GM12878 (cell line): ENCODE measurements around the gene TMEM9B. TPM values are rescaled to one million over a fixed set of nuclear protein-coding genes. Genes with fewer than 3 reads are reported as not detected.

Source experiments
- ATAC-seq: fragments of 200-7000 bp; cut with Tn5 transposase; 3 replicates; pipeline ENCODE4 v1.9.1; 2020; ENCODE audit warnings: mild to moderate bottlenecking, moderate library complexity
- BruUV-seq: library from RNA; stranded (reverse); fragments of 400-500 nt; replicated peaks from 2 replicates; lab custom pipeline; 2021; lab: Mats Ljungman, UMichigan
- CTCF ChIA-PET: fragments of 300-600 bp; sonication (Branson Sonifier 250); formaldehyde crosslinking; extraction: SDS; loops from one replicate; lab custom pipeline; 2021; ENCODE audit warnings: inconsistent platforms; lab: Yijun Ruan, JAX
- POLR2A ChIA-PET: fragments of 350-600 bp; formaldehyde crosslinking; extraction: SDS; loops from one replicate; lab custom pipeline; 2021; ENCODE audit warnings: inconsistent platforms; lab: Charles Lee
- RAD21 ChIA-PET: fragments of 300-600 bp; sonication (Branson Sonifier 250); formaldehyde crosslinking; loops from one replicate; lab custom pipeline; 2023; ENCODE audit warnings: antibody characterized with exemption; ENCODE audit not compliant: unreplicated experiment; lab: Charles Lee
- SMC1A ChIA-PET: fragments of 300-600 bp; sonication (Branson Sonifier 250); formaldehyde crosslinking; loops from one replicate; lab custom pipeline; 2023; ENCODE audit not compliant: unreplicated experiment, uncharacterized antibody; lab: Charles Lee
- DNase-seq: peaks from one replicate; pipeline ENCODE4 v3.0.0-alpha.2; 2011; ENCODE audit warnings: low read depth, low spot score
- FAIRE-seq: peaks from 3 replicates; lab custom pipeline; 2011; peaks lifted over from hg19 to GRCh38; lab: Jason Lieb, UNC
- H2AFZ ChIP-seq: 2 replicates; pipeline ENCODE4 v1.6.0; 2011; ENCODE audit warnings: low read depth, low read length, control low read depth; ENCODE audit not compliant: control insufficient read depth
- H3K27ac ChIP-seq: 2 replicates; pipeline ENCODE4 v1.5.1; 2011; ENCODE audit warnings: control low read depth; ENCODE audit not compliant: control insufficient read depth, insufficient read depth
- H3K27me3 ChIP-seq, 2 experiments: replicated peaks in 1 of 2; 2 replicates each; pipeline versions ENCODE4 v1.6.0 to v1.6.1; 2011; ENCODE audit warnings: low read length in 1 of 2; ENCODE audit not compliant: control insufficient read depth in 2 of 2, insufficient read depth in 2 of 2
- H3K36me3 ChIP-seq, 2 experiments: 2 replicates each; pipeline ENCODE4 v1.5.1; 2011; ENCODE audit warnings: low read length in 1 of 2; ENCODE audit not compliant: control insufficient read depth in 2 of 2, insufficient read depth in 2 of 2
- H3K4me1 ChIP-seq: 2 replicates; pipeline ENCODE4 v1.6.1; 2011; ENCODE audit warnings: mild to moderate bottlenecking, low read length, moderate library complexity, mixed read lengths; ENCODE audit not compliant: control insufficient read depth, insufficient read depth
- H3K4me2 ChIP-seq: 2 replicates; pipeline ENCODE4 v1.6.0; 2011; ENCODE audit warnings: control low read depth; ENCODE audit not compliant: control insufficient read depth, insufficient read depth
- H3K4me3 ChIP-seq: fragments of 200-600 bp; sonication (generic); 2 replicates; pipeline ENCODE4 v1.5.1; 2016
- H3K79me2 ChIP-seq: 2 replicates; pipeline ENCODE4 v1.6.0; 2011; ENCODE audit warnings: low read length; ENCODE audit not compliant: control insufficient read depth, insufficient read depth
- H3K9ac ChIP-seq: 2 replicates; pipeline ENCODE4 v1.8.0; 2011; ENCODE audit warnings: low read length, control low read depth, mixed read lengths; ENCODE audit not compliant: control insufficient read depth, insufficient read depth
- H3K9me3 ChIP-seq: replicated peaks from 3 replicates; pipeline ENCODE4 v1.5.1; 2011; ENCODE audit warnings: mild to moderate bottlenecking, low read length; ENCODE audit not compliant: control insufficient read depth, insufficient read depth
- H4K20me1 ChIP-seq: 2 replicates; pipeline ENCODE4 v1.6.0; 2011; ENCODE audit not compliant: control insufficient read depth, insufficient read depth
- CREM ChIP-seq: IDR thresholded peaks from 2 replicates; pipeline ENCODE4 v1.6.1; 2014; ENCODE audit warnings: antibody characterized with exemption, low read depth
- HDAC2 ChIP-seq: fragments of 200-600 bp; sonication (generic); IDR thresholded peaks from 2 replicates; pipeline ENCODE4 v1.6.1; 2017
- IKZF1 ChIP-seq: fragments of 450-650 bp; conservative IDR thresholded peaks from 2 replicates; pipeline ENCODE4 v1.6.1; 2017; ENCODE audit warnings: antibody characterized with exemption, mild to moderate bottlenecking
- MYC ChIP-seq: IDR thresholded peaks from 2 replicates; pipeline ENCODE4 v1.6.1; 2011; ENCODE audit warnings: mild to moderate bottlenecking, low read length, moderate library complexity, inconsistent platforms; ENCODE audit not compliant: insufficient read depth, insufficient replicate concordance, insufficient read length, severe bottlenecking
- NFXL1 ChIP-seq: fragments of 450-650 bp; IDR thresholded peaks from 2 replicates; pipeline ENCODE4 v1.6.1; 2017; ENCODE audit warnings: antibody characterized with exemption, mild to moderate bottlenecking, borderline replicate concordance
- PAX5 ChIP-seq: IDR thresholded peaks from 2 replicates; pipeline ENCODE4 v1.6.1; 2011; ENCODE audit warnings: low read depth, low read length, borderline replicate concordance
- PKNOX1 ChIP-seq: fragments of 450-650 bp; IDR thresholded peaks from 2 replicates; pipeline ENCODE4 v1.6.1; 2016; ENCODE audit warnings: mild to moderate bottlenecking
- RBBP5 ChIP-seq: fragments of 200-600 bp; sonication (generic); conservative IDR thresholded peaks from 2 replicates; pipeline ENCODE4 v1.6.1; 2016
- SRF ChIP-seq, 2 experiments: IDR thresholded peaks; 2 replicates each; pipeline ENCODE4 v1.6.1; 2011; ENCODE audit warnings: low read depth in 2 of 2, low read length in 2 of 2, mild to moderate bottlenecking in 1 of 2, moderate library complexity in 1 of 2
- TBL1XR1 ChIP-seq: IDR thresholded peaks from 2 replicates; pipeline ENCODE4 v1.6.1; 2012; ENCODE audit warnings: low read depth, low read length, improper control_type of control experiment
- TCF12 ChIP-seq: IDR thresholded peaks from 2 replicates; pipeline ENCODE4 v1.6.1; 2011; ENCODE audit warnings: low read depth, mild to moderate bottlenecking, low read length
- USF1 ChIP-seq: IDR thresholded peaks from 2 replicates; pipeline ENCODE4 v1.6.1; 2011; ENCODE audit warnings: borderline replicate concordance, low read depth, mild to moderate bottlenecking, moderate library complexity, mixed read lengths, low read length; ENCODE audit not compliant: insufficient read depth; ENCODE audit errors: extremely low read length
- ZBED1 ChIP-seq: IDR thresholded peaks from 2 replicates; pipeline ENCODE4 v1.6.1; 2016; ENCODE audit warnings: borderline replicate concordance
- ZNF207 ChIP-seq: fragments of 450-650 bp; IDR thresholded peaks from 2 replicates; pipeline ENCODE4 v1.6.1; 2014; ENCODE audit warnings: antibody characterized with exemption, mild to moderate bottlenecking, borderline replicate concordance
- WGBS: methylation state at CpG from one replicate; pipeline ENCODE4 v1.1.6; 2016; ENCODE audit warnings: low lambda C conversion rate; ENCODE audit not compliant: insufficient replicate concordance, insufficient coverage; ENCODE audit errors: missing lambda C conversion rate; 5-methylcytosine and 5-hydroxymethylcytosine counted together
- in situ Hi-C: fragments of 300-500 bp; cut with MboI; formaldehyde crosslinking; loops from 9 replicates; pipeline ENCODE4 v1.14.3; 2018; ENCODE audit warnings: mixed read lengths
- intact Hi-C: fragments of 100-400 bp; cut with micrococcal nuclease; formaldehyde crosslinking; loops from one replicate; pipeline ENCODE4 v1.14.2; 2022; ENCODE audit not compliant: unreplicated experiment
- polyA plus RNA-seq, 11 experiments: library from polyadenylated mRNA; depleted of rRNA in 4 of 11; unstranded in 6 of 11; stranded (reverse) in 5 of 11; fragments of >200 nt; fragmentation: Nextera tagmentation in 4 of 11; fragmentation: Illumina TruSeq in 1 of 11; extraction: Ambion mirVana in 4 of 11; extraction: Trizol in 1 of 11; gene quantifications; 1 replicate in 1 of 11; 2 replicates in 10 of 11; pipeline versions ENCODE4 v1.2.1 to v1.2.3, GENCODE V29; 2011 to 2016; ENCODE audit warnings: inconsistent platforms in 2 of 11, missing spikeins in 2 of 11, low read depth in 1 of 11
- total RNA-seq, 4 experiments: library from RNA; depleted of rRNA in 3 of 4; stranded (reverse); fragments of >200 nt in 3 of 4; fragmentation: Illumina TruSeq in 1 of 4; extraction: Trizol in 1 of 4; gene quantifications; 2 replicates each; pipeline versions ENCODE4 v1.2.1 to v1.2.3, GENCODE V29; 2013 to 2021
- TF ChIP-seq, protein P1 (sequence below): fragments of 450-650 bp; IDR thresholded peaks from 2 replicates; pipeline ENCODE4 v1.6.1; 2017; ENCODE audit warnings: borderline replicate concordance
- TF ChIP-seq, protein P2 (sequence below): fragments of 450-650 bp; formaldehyde crosslinking; IDR thresholded peaks from 2 replicates; pipeline ENCODE4 v1.4.0; 2020; ENCODE audit warnings: mild to moderate bottlenecking, moderate library complexity

The TMEM9B gene
- total and polyA plus RNA-seq, 10 of the 15 experiments (the other 5 are each of a cell fraction or from before 2014, with no cell fraction given): 11.5 to 54.0 (median 30.0) TPM

DNA sequence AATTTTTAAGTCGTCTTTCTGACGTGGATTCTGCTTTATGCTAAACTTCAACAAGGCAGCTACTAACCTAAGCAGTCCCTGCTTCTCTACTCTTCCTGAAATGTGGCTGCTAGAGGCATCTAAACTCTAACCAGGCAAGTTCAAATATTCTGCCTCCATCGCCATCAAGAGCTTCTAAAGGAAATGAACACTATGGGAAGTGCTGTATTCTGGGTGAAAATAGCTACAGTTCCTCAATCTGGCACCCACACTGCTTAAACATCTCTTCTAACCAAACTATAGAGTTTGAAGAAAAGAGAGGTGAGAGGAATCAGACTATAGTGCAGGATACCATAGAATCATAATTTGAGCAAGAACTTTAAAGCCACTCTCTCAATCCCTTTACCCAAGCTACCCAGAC lies 33.2 kb upstream of the TMEM9B start:
- Histone ChIP-seq H2AFZ (no peak overlapping the region), H3K27me3 (no peaks in the 10 kb centered on the region; a peak in 2 of 4 replicates), H3K36me3 (no peaks in the 10 kb centered on the region), H3K4me2 (no peak overlapping the region), H3K9me3 (no peaks in the 10 kb centered on the region), H4K20me1 (no peaks in the 10 kb centered on the region), H3K4me1 (no peaks in the 10 kb centered on the region), H3K27ac (no peak overlapping the region), H3K79me2 (no peaks in the 10 kb centered on the region), H3K9ac (no peak overlapping the region), H3K4me3 (no peak overlapping the region)
- intact Hi-C loops: no loop called here
- ChIA-PET RAD21 (no interaction called here), CTCF (interaction anchor here (0.6 to 1.6 kb wide), 3 partner anchors 19 to 752 kb away, joined by 3 to 7 read pairs (median 5); no protein-coding TSS in a partner anchor), POLR2A (no interaction called here), SMC1A (interaction anchor here (0.9 to 1.2 kb wide), 2 partner anchors 18 to 57 kb away, joined by 3 to 4 read pairs; no protein-coding TSS in a partner anchor)
- in situ Hi-C loops: no loop called here
- TF ChIP-seq IKZF1 (no peak), TBL1XR1 (no peak), MYC (no peak), CREM (no peak), ZNF207 (no peak), NFXL1 (no peak), RBBP5 (no peak), PKNOX1 (no peak), ZBED1 (no peak), TCF12 (no peak), HDAC2 (no peak), SRF (IDR thresholded peaks at IDR 0.05; ENCODE audit: low read depth in 2 of 2, low read length in 2 of 2) (no peak), USF1 (no peak), PAX5 (no peak)
- TF ChIP-seq, protein P1, sequence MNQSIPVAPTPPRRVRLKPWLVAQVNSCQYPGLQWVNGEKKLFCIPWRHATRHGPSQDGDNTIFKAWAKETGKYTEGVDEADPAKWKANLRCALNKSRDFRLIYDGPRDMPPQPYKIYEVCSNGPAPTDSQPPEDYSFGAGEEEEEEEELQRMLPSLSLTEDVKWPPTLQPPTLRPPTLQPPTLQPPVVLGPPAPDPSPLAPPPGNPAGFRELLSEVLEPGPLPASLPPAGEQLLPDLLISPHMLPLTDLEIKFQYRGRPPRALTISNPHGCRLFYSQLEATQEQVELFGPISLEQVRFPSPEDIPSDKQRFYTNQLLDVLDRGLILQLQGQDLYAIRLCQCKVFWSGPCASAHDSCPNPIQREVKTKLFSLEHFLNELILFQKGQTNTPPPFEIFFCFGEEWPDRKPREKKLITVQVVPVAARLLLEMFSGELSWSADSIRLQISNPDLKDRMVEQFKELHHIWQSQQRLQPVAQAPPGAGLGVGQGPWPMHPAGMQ: no peak
- TF ChIP-seq, protein P2, sequence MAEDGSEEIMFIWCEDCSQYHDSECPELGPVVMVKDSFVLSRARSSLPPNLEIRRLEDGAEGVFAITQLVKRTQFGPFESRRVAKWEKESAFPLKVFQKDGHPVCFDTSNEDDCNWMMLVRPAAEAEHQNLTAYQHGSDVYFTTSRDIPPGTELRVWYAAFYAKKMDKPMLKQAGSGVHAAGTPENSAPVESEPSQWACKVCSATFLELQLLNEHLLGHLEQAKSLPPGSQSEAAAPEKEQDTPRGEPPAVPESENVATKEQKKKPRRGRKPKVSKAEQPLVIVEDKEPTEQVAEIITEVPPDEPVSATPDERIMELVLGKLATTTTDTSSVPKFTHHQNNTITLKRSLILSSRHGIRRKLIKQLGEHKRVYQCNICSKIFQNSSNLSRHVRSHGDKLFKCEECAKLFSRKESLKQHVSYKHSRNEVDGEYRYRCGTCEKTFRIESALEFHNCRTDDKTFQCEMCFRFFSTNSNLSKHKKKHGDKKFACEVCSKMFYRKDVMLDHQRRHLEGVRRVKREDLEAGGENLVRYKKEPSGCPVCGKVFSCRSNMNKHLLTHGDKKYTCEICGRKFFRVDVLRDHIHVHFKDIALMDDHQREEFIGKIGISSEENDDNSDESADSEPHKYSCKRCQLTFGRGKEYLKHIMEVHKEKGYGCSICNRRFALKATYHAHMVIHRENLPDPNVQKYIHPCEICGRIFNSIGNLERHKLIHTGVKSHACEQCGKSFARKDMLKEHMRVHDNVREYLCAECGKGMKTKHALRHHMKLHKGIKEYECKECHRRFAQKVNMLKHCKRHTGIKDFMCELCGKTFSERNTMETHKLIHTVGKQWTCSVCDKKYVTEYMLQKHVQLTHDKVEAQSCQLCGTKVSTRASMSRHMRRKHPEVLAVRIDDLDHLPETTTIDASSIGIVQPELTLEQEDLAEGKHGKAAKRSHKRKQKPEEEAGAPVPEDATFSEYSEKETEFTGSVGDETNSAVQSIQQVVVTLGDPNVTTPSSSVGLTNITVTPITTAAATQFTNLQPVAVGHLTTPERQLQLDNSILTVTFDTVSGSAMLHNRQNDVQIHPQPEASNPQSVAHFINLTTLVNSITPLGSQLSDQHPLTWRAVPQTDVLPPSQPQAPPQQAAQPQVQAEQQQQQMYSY (CRISPR knock-in tag): no peak
- WGBS: 19% methylated on average over 3 of the region's 3 CpGs
- no peak for FAIRE-seq
- ATAC-seq: no peak
- DNase-seq: no peak
- no TSS peak for BruUV-seq
